ENCODE data around the gene STX10.

Gene STX10

GRCh38 chr19:13099073-13099999 lies 50.8 kb downstream of the STX10 start:
- DNase-seq, result peak; percentile 87

GRCh38 chr19:13098277-13099072 lies 51.7 kb downstream of the STX10 start:
- peak; percentile 71 for DNase-seq

GRCh38 chr19:13097463-13098258 lies 52.5 kb downstream of the STX10 start:
- DNase-seq, result peak; percentile 33

GRCh38 chr19:13097033-13097462 lies 53.1 kb downstream of the STX10 start:
- DNase-seq, result peak; percentile 27

GRCh38 chr19:13095934-13096927 lies 53.9 kb downstream of the STX10 start:
- DNase-seq, result peak; percentile 33

GRCh38 chr19:13095393-13095784 lies 54.8 kb downstream of the STX10 start:
- peak; percentile 40 for DNase-seq

GRCh38 chr19:13094771-13095392 lies 55.3 kb downstream of the STX10 start:
- peak; percentile 14 for DNase-seq

GRCh38 chr19:13094106-13094504 lies 56.1 kb downstream of the STX10 start:
- no peak for DNase-seq

Measured in CD4-positive, alpha-beta T cell treated with Interleukin-17A for 4 hours (primary cell).